HG03460 (cell line): ENCODE measurements around the gene P2RX3.
"Not testable (repeated sequence)": the region's sequence is repeated elsewhere in the genome, so short reads cannot be mapped to it uniquely, and the experiment has no call there.

ENCODE experiments used
- ATAC-seq: cut with Tn5 transposase; IDR thresholded peaks from one replicate; pipeline ENCODE4 v1.9.1; 2021; ENCODE audit not compliant: unreplicated experiment

The P2RX3 gene

GRCh38 chr11:57348052-57348451 lies 9.9 kb downstream of the P2RX3 start:
- ATAC-seq = no peak

DNA sequence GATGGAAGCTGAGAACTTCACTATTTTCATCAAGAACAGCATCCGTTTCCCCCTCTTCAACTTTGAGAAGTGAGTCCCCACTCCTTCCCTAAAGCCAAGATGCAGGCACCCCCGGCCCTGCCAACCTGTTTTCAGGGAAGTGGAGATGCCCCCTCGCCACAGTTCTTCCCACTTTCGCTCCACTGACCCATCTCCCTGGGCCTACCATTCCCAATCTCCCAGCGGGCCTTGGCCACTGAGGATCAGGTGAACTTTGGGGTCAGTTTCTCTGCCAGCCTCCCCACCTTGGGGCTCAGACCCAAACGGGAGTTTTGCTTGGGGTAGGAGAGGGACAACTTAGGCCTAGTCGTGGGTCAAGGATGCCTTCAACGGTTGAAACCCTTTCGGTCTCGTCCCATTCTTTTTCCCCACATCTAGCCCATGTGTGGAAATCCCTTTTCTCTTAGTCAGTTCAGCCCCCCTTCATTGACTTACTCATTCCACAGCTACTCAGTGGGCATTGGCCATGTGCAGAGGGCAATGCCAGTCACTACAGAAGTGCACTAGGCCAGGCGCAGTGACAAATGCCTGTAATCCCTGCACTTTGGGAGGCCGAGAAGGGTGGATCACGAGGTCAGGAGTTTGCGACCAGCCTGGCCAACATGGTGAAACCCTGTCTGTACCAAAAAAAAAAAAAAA lies 10.6 kb downstream of the P2RX3 start:
- no peak for ATAC-seq

- ATAC-seq = no peak
Measured at GRCh38 chr11:57349491-57350274, 11.5 kb downstream of the P2RX3 start.

DNA sequence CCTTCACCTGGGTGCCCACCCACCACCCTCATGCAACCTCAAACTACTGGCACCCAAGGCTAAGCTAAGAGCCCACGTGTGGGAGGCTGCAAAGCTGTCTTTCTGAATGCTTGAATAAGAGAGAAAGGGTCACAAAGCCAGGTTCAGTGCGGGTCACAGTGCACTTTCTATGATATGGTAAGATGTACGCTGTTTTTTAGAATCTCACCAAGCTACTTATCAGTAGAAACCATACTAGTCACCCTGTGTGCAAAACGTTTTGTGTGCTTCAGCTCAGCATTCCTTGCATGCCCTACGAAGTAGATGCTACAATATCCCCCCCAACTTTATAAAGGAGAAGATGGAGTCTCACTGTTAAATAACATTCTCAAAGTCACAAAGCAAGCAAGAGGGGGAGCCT lies 14.9 kb downstream of the P2RX3 start:
- ATAC-seq = no peak

DNA sequence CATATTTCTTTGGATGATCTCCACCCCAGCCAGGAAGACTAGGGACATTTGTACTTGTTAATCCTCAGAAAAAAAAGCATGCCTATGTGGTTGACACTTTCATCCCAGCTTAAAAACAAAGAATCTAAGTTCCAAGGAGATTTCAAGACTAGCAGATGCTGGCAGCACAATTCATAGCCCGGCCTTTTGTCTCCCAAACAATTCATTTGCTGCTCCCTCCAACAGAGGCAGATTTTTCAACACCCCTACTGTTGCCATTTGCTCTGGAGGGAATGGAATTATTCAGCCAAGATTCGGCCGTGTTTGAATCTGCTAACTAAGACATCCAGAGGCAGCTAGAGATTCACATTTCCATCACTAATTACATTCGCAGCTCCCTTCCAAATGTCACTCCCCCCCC lies 15.3 kb downstream of the P2RX3 start:
- no peak for ATAC-seq

DNA sequence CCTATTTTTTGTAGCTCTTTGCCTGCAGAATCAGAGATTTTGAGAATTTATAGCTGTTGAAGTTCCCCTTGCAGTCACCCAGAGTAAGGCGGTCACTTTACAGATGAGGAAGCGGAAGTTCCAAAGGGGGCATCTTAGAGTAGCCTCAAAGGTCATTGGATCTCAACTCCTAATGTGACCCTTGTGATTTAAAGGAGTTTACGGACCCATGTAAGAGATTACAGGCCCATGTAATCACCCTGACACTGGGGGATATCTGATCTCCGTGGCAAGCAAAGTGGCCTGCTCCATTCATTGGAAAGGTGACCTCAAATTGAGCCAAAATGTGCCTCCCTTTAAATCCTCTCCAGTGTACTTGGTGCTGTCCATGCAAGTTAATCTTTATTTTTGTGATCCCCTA lies 15.7 kb downstream of the P2RX3 start:
- ATAC-seq = no peak

DNA sequence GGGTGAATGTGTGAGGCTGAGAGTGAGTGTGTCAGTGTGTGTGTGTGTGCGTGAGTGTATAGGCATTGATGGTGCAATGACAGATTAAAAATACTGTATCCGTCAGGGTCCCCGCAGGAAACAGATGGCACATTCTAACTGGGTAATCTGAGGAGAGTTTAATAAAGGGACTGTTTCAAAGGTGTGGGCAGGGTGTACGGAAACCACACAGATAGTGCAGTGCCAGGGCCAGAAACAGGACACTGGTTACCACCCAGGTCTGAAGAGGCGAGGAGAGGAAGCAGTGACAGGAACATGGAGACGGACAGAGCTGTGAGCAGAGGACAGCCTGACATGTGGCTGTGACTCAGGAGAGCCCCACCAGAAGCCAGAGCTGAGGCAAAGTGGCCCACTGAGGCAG lies 16.5 kb downstream of the P2RX3 start:
- ATAC-seq = no peak

GRCh38 chr11:57356268-57356667 lies 18.1 kb downstream of the P2RX3 start:
- ATAC-seq = no peak

DNA sequence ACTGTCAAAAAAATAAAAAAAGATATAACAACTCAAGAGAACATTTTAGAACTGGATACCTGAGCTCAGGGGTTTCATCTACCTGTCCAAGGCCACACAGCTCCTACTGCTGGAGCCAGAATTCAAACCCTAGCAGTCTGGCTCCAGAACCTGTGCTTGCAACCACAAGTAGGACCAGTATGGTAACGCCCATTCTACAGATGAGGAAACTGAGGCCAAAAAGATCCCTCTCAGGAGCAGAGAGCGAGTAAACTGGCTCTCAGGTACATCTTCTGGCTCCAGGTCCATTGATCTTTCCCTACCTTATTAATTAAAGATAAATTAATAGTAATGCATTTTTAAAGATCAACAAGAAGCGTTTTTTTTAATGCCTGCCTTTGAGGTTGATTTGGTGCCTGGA lies 19.2 kb downstream of the P2RX3 start:
- no peak for ATAC-seq

DNA sequence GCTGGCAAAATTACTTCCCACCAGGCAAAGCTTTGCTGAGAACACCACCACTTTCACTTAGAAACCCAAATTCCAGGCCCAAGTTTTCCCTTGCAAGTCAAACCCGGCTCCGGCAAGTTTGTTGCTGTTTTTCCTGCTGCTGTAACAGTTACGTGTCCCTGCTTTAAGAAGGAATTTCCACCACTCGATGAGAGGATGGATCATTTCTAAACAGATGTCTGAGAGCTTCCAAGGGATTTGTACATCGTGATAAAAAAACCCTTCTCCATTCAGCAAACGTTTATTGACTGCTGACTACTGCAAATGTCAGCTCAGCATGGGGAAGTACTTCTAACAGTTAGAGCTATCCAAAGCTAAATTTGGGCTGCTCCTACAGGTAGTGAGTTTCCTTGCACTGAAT lies 19.7 kb downstream of the P2RX3 start:
- no peak for ATAC-seq

DNA sequence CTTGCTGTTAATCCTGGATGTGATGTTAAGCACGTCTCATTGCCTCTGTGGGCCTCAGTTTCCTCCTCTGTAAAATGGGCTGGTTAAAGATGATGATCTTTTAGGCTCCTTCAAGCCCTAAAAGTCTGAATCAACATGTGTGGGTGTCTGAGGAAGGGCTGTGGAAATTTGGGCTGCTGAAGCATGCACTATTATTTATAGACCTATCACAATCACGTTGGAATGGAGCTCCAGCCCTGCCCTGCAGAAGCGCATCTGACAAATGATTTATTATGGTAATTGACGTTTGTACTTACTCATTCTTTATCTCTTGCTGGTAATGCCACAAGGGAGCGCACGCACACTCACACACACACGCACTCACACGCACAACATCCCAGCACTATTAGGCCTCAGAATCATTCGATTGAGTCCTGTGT lies 20.4 kb downstream of the P2RX3 start:
- no peak for ATAC-seq

GRCh38 chr11:57358991-57359390 lies 20.8 kb downstream of the P2RX3 start:
- ATAC-seq = no peak

- no peak for ATAC-seq
Measured at GRCh38 chr11:57359396-57359795, 21.2 kb downstream of the P2RX3 start.

- no peak for ATAC-seq
Measured at GRCh38 chr11:57359896-57360690, 21.9 kb downstream of the P2RX3 start.

DNA sequence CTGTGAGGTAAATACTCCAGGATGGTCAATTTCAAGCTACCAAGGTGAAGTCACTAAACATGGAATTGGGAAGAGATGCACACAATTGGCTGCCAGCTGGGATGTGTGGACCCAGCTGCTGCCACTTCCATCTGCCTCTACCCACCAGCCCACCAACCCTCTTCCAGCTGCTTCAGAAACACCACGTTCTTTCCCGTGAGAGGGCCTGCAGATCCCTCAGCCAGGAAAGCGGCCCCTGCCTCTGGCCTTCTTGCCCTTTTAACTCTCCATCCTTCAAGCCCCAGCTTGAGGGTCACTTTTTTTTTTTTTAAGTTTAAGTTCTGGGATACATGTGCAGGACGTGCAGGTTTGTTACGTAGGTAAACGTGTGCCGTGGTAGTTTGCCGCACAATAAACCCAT lies 22.8 kb downstream of the P2RX3 start:
- ATAC-seq = no peak

- ATAC-seq = not testable (repeated sequence)
Measured at GRCh38 chr11:57361420-57361819, 23.3 kb downstream of the P2RX3 start.

GRCh38 chr11:57361926-57362325 lies 23.8 kb downstream of the P2RX3 start:
- ATAC-seq = no peak

DNA sequence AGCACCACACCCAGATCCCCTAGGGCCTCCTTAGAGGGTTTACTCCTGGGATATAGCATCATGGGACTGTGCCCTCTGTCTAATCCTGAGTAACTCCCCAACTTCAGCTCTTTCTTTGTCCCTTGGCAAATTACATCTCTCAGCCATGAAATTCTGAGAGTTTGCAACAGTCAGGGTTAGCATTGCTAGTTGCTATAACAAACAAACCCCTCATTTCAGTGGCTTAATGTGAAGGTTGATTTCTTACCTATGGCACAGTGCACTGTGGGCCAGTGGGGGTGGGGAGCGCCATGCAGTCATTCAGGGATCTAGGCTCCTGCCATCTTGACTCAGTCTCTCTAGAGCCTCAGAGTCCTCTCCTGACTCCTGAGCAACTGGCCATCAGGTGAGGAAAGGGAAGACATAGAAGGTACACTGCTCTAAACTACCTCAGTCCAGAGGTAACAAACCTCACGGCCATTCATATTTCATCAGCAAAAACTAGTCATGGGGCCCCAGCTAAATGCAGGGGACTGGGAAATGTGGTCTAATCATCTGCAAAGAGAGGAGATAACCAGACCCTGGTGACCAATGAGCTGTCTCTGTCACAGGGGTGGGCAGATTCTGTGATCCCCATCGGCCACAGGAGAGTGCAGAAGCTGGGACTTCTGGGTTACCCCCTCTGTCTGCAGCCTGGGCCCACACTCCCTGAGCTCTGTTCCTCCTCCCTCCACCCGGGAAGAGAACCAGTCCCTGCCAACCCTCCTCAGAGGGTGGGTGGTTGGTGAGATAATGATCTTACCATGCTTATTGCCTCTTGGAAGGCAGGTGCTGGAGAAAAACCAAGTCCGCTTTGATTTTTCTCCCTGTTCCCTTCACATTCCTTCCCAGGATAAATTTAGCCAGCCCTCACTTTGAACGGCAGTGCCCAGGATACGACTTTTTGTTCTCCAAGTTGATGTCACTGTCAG lies 25.3 kb downstream of the P2RX3 start:
- no peak for ATAC-seq

DNA sequence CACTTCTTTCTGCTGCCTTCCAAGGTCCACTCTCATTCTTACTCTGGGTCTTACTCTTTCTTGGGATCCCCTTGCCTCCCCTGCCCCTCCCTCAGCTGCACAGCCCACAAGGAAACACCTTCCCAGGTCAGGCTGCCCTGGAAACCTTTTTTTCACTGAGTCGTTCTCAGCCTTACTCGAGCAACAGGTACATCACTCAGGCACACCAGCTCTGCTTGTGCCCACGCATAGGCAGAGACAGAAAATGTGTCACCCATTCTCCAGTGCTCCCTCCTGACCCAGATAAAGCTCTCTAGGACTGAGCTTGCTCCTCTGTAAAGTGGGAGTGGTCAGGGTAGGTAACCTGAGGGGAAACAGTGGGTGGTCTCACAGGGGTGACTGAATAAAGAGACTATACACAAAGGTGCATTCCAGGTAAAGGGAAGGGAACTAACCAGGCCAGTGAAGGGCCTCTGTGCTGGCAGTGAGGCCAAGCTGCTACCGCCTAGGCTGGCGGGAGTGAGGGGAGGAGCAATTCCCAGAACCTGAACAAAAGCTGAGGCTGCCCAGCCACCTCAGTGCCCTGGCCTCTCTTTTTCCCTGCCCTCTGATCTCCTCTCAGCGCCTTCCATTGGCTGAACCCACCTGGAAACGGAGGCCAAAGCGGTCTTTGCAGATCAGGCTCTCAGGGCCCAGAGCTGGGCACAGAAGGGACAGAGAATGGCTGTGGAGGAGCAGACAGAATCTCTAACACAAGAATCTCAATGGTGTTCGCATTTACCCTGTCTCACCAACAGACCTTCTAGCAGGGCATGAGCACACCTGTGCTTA lies 26.9 kb downstream of the P2RX3 start:
- no peak for ATAC-seq
